Neural cell (in vitro differentiated cells): ENCODE measurements around the gene PDIA2. TPM values are rescaled to one million over a fixed set of nuclear protein-coding genes. Genes with fewer than 3 reads are reported as not detected.
"Not testable (repeated sequence)": the region's sequence is repeated elsewhere in the genome, so short reads cannot be mapped to it uniquely, and the experiment has no call there.

Experiments
- H2AFZ ChIP-seq: fragments of 200-600, 300-800 bp; sonication (generic), shearing (Covaris generic); 2 replicates; pipeline ENCODE4 v1.6.0; 2014; ENCODE audit warnings: low read depth, mild to moderate bottlenecking, antibody characterized with exemption, low read length, moderate library complexity
- H3F3A ChIP-seq: fragments of 200-600 bp; shearing (Covaris generic); 2 replicates; pipeline ENCODE4 v1.6.1; 2016; ENCODE audit warnings: mild to moderate bottlenecking, moderate library complexity, mixed read lengths, antibody characterized with exemption, low read length; ENCODE audit not compliant: insufficient read depth, poor library complexity, severe bottlenecking
- H3K27ac ChIP-seq: fragments of 200-600, 300-800 bp; sonication (generic), shearing (Covaris generic); 2 replicates; pipeline ENCODE4 v1.5.1; 2014; ENCODE audit warnings: mild to moderate bottlenecking, low read length, moderate library complexity
- H3K27me3 ChIP-seq: fragments of 300-800, 200-600 bp; sonication (generic), shearing (Covaris generic); 2 replicates; pipeline ENCODE4 v1.6.0; 2014; ENCODE audit warnings: mild to moderate bottlenecking, low read depth, low read length, moderate library complexity; ENCODE audit not compliant: insufficient read depth
- H3K36me3 ChIP-seq: fragments of 300-800, 200-600 bp; sonication (generic), shearing (Covaris generic); 2 replicates; pipeline ENCODE4 v1.5.1; 2014; ENCODE audit warnings: mild to moderate bottlenecking, antibody characterized with exemption, low read length, moderate library complexity; ENCODE audit not compliant: insufficient read depth
- H3K4me2 ChIP-seq: fragments of 300-800, 200-600 bp; sonication (generic), shearing (Covaris generic); 2 replicates; pipeline ENCODE4 v1.6.0; 2014; ENCODE audit warnings: mild to moderate bottlenecking, low read length
- H3K4me3 ChIP-seq: fragments of 300-800, 200-600 bp; sonication (generic), shearing (Covaris generic); 2 replicates; pipeline ENCODE4 v1.5.1; 2014; ENCODE audit warnings: mild to moderate bottlenecking, low read length, moderate library complexity
- H3K79me2 ChIP-seq: fragments of 200-600 bp; shearing (Covaris generic); replicated peaks from 2 replicates; pipeline ENCODE4 v1.6.0; 2014; ENCODE audit warnings: mild to moderate bottlenecking, low read length, moderate library complexity; ENCODE audit not compliant: insufficient read depth
- H3K9ac ChIP-seq: fragments of 300-800, 200-600 bp; sonication (generic), shearing (Covaris generic); 2 replicates; pipeline ENCODE4 v1.6.1; 2016; ENCODE audit warnings: mild to moderate bottlenecking, low read length, mixed read lengths
- H3K9me2 ChIP-seq: fragments of 200-600 bp; shearing (Covaris generic); 2 replicates; pipeline ENCODE4 v1.6.1; 2016; ENCODE audit warnings: mild to moderate bottlenecking, low read length, mixed read lengths; ENCODE audit not compliant: insufficient read depth
- H3K9me3 ChIP-seq: fragments of 200-600, 300-800 bp; sonication (generic), shearing (Covaris generic); 2 replicates; pipeline ENCODE4 v1.6.1; 2016; ENCODE audit warnings: mild to moderate bottlenecking, mixed run types, low read length, moderate library complexity, mixed read lengths
- H4K20me1 ChIP-seq: fragments of 200-600 bp; shearing (Covaris generic); 2 replicates; pipeline ENCODE4 v1.6.1; 2016; ENCODE audit warnings: mild to moderate bottlenecking, mixed run types; ENCODE audit not compliant: insufficient read depth
- CTCF ChIP-seq: fragments of 450-650 bp; IDR thresholded peaks from 2 replicates; pipeline ENCODE4 v1.5.1; 2014; ENCODE audit warnings: antibody characterized with exemption, mild to moderate bottlenecking, moderate library complexity; ENCODE audit not compliant: poor library complexity, severe bottlenecking
- EP300 ChIP-seq: fragments of 450-650 bp; conservative IDR thresholded peaks from 2 replicates; pipeline ENCODE4 v1.6.1; 2014; ENCODE audit warnings: antibody characterized with exemption, mild to moderate bottlenecking, moderate library complexity; ENCODE audit not compliant: poor library complexity, severe bottlenecking
- EZH2 ChIP-seq: fragments of 200-600, 300-800 bp; shearing (Covaris generic), sonication (generic); IDR thresholded peaks from 2 replicates; pipeline ENCODE4 v1.6.1; 2014; ENCODE audit warnings: antibody characterized with exemption, low read length, borderline replicate concordance, mild to moderate bottlenecking; ENCODE audit not compliant: insufficient read depth, poor library complexity, severe bottlenecking
- MXI1 ChIP-seq: fragments of 450-650 bp; conservative IDR thresholded peaks from 2 replicates; pipeline ENCODE4 v1.6.1; 2014; ENCODE audit warnings: antibody characterized with exemption, mild to moderate bottlenecking; ENCODE audit not compliant: poor library complexity, severe bottlenecking
- POLR2AphosphoS5 ChIP-seq: IDR thresholded peaks from 2 replicates; pipeline ENCODE4 v1.6.1; 2012
- RAD21 ChIP-seq: fragments of 450-650 bp; conservative IDR thresholded peaks from 2 replicates; pipeline ENCODE4 v1.6.1; 2014; ENCODE audit warnings: antibody characterized with exemption, mild to moderate bottlenecking, moderate library complexity
- REST ChIP-seq: IDR thresholded peaks from 2 replicates; pipeline ENCODE4 v1.6.1; 2012; ENCODE audit warnings: borderline replicate concordance
- SMC3 ChIP-seq: fragments of 450-650 bp; conservative IDR thresholded peaks from 2 replicates; pipeline ENCODE4 v1.6.1; 2014; ENCODE audit warnings: antibody characterized with exemption, mild to moderate bottlenecking, moderate library complexity; ENCODE audit not compliant: poor library complexity
- TAF1 ChIP-seq: IDR thresholded peaks from 2 replicates; pipeline ENCODE4 v1.6.1; 2012; ENCODE audit warnings: low read depth
- polyA plus RNA-seq: library from polyadenylated mRNA; depleted of rRNA; stranded (reverse); fragments of >200 nt; gene quantifications from 2 replicates; pipeline ENCODE4 v1.2.3, GENCODE V29; 2014

Gene PDIA2
- polyA plus RNA-seq, 1 donor from 2014 or later = 109 TPM

GRCh38 chr16:266258-267164 is 16.5 kb upstream of the PDIA2 start:
- no peak overlapping the region for H3K9ac ChIP-seq
- H3K27me3 ChIP-seq = no peaks in the 10 kb centered on the region
- no peak overlapping the region for H2AFZ ChIP-seq
- H3K27ac ChIP-seq = no peak overlapping the region
- H3K9me3 ChIP-seq = no peaks in the 10 kb centered on the region
- TF ChIP-seq CTCF = no peak
- TF ChIP-seq TAF1 = no peak
- TF ChIP-seq RAD21 = no peak
- no peak for TF ChIP-seq REST
- TF ChIP-seq MXI1 = no peak
- no peak for TF ChIP-seq POLR2AphosphoS5
- no peak for TF ChIP-seq EP300
- no peak for TF ChIP-seq EZH2
- TF ChIP-seq SMC3 = no peak
- no peak overlapping the region for H3K4me2 ChIP-seq
- no peaks in the 10 kb centered on the region for H3F3A ChIP-seq
- H3K4me3 ChIP-seq = no peak overlapping the region
- no peaks in the 10 kb centered on the region for H3K36me3 ChIP-seq
- no peaks in the 10 kb centered on the region for H4K20me1 ChIP-seq
- no peaks in the 10 kb centered on the region for H3K9me2 ChIP-seq
- H3K79me2 ChIP-seq = no peaks in the 10 kb centered on the region

- H3K9ac ChIP-seq, H3K79me2 ChIP-seq, H3K4me3 ChIP-seq, H3K36me3 ChIP-seq, H3F3A ChIP-seq, H3K9me2 ChIP-seq, H3K27me3 ChIP-seq, H3K4me2 ChIP-seq, H4K20me1 ChIP-seq, H3K27ac ChIP-seq, H2AFZ ChIP-seq, H3K9me3 ChIP-seq: not testable (repeated sequence)
Observed at GRCh38 chr16:267562-267961, 15.4 kb upstream of the PDIA2 start.
